ENCODE data around the gene SLC34A1. TPM values are rescaled to one million over a fixed set of nuclear protein-coding genes. Genes with fewer than 3 reads are reported as not detected.
A peak's percentile ranks its signal among the peaks of the same experiment; 100 is the strongest.
"Not testable (repeated sequence)": the region's sequence is repeated elsewhere in the genome, so short reads cannot be mapped to it uniquely, and the experiment has no call there.

Gene SLC34A1, protein sequence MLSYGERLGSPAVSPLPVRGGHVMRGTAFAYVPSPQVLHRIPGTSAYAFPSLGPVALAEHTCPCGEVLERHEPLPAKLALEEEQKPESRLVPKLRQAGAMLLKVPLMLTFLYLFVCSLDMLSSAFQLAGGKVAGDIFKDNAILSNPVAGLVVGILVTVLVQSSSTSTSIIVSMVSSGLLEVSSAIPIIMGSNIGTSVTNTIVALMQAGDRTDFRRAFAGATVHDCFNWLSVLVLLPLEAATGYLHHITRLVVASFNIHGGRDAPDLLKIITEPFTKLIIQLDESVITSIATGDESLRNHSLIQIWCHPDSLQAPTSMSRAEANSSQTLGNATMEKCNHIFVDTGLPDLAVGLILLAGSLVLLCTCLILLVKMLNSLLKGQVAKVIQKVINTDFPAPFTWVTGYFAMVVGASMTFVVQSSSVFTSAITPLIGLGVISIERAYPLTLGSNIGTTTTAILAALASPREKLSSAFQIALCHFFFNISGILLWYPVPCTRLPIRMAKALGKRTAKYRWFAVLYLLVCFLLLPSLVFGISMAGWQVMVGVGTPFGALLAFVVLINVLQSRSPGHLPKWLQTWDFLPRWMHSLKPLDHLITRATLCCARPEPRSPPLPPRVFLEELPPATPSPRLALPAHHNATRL
- not detected for polyA plus RNA-seq

DNA sequence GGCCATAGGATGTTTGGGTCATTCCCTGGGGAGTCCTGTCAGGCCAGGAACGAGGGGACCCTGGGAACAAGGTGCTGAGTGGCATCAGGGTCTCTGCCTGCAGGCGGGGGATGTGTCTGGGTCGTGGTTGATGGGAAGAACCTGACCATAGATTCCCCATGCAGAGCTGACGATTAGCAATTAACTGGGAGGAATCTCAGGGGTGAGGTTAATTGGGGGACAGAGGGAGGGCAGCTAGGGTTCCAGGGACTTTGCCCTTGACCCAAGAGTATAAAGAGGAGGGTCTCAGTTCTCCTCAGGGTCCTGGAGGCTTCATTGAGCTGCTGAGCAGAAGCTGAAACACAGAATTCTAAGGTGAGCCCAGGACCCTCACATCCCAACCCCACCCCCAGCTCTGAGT, at the start of gene SLC34A1:
TSS of gene SLC34A1 (plus strand) at position 301 of the 400 bp plus-strand sequence. CDS start 1,308 bp downstream, outside the sequence.
- no peaks in the 10 kb centered on the region for H3K36me3 Mint-ChIP-seq
- H3K27ac Mint-ChIP-seq, result peak within 1 kb of the TSS in 1 of 3 donors; percentile 63
- peaks cover 7% of the 10 kb centered on the region for H3K27me3 Mint-ChIP-seq

DNA sequence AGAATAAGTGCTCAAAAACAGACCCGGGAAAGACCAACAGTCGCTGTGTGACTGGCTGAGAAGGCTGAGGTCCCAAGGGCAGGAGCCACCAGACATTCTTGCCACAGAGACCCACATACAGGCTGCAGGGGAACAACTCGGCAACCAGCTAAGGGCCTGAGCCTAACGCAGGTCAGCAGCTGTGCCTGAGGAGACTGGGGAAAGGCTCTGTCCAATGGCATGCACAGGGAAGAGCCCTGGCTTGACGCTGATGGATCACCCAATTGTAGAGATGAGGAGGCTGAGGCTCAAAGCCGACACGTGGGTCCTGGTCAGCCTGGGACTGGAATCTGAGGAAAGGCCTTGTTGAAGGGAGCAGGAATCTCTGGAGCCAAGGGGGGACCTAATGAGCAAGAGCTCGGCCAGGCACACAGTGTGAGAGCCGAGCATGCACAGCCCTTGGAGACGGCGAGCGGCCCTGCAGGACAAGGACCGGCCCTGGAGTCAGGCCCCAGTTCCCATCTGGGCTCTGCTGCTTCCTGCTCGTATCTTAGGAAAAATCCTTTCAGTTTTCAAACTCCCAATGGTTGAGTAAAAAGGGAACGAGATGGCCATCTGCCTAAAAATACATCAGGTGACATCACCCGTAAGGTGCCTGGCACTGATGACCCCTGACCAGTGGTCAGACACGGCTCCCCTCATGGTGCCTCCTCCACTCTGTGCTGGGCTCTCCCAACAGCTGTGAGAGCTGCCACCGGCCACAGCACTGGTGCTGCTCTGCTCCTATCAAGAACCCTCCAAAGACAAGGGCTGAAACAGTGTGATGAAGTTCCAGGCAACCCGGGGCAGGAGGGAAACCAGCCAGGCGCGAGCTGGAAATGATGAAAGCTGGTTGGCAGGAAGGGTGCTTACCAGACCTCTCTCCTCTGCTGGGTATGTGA, 49.2 kb upstream of the SLC34A1 start:
- Mint-ChIP-seq H3K27ac (no peak overlapping the region), H3K27me3 (no peaks in the 10 kb centered on the region), H3K9me3 (no peaks in the 10 kb centered on the region), H3K4me3 (no peak overlapping the region), H3K36me3 (peaks cover 7% of the 10 kb centered on the region), H3K4me1 (peaks cover 2 to 12% (median 3%) of the 10 kb centered on the region in 3 donors)

More for the DNA sequence above, at the start of gene SLC34A1:
- Mint-ChIP-seq H3K9me3 (no peaks in the 10 kb centered on the region), H3K4me1 (peaks cover 8% of the 10 kb centered on the region in 3 donors), H3K4me3 (peak within 1 kb of the TSS in 1 of 4 donors; percentile 5)

DNA sequence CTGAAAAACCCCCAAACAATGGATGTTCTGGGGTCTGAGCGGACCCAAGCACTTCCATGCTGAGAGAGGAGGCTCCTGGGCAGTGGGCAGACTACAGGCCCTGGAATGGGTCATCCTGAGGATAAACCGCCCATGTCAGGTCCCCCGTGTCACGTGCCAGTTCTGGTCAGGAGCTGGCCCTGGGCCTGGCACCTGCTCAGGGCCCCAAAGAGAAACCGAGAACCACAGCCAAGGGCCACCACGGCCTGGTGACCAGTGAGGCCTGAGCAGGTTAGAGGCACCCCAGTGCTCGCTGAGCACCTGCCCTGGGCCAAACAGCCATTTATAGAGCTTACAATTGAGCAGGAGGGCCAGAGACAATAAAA, 48.6 kb upstream of the SLC34A1 start:
- Mint-ChIP-seq H3K36me3 (peaks cover 2% of the 10 kb centered on the region), H3K4me1 (peaks cover under 1 to 13% (median 3%) of the 10 kb centered on the region in 3 donors), H3K9me3 (no peaks in the 10 kb centered on the region), H3K4me3 (no peak overlapping the region), H3K27me3 (no peaks in the 10 kb centered on the region), H3K27ac (peak overlapping the region in 1 of 3 donors; percentile 50)

GRCh38 chr5:177336112-177336511, 48.1 kb upstream of the SLC34A1 start:
- Mint-ChIP-seq H3K27ac (peak overlapping the region in 1 of 3 donors; percentile 50), H3K27me3 (no peaks in the 10 kb centered on the region), H3K4me1 (peaks cover 0 to 13% (median 3%) of the 10 kb centered on the region in 3 donors), H3K4me3 (no peak overlapping the region), H3K36me3 (peaks cover 2% of the 10 kb centered on the region), H3K9me3 (no peaks in the 10 kb centered on the region)

DNA sequence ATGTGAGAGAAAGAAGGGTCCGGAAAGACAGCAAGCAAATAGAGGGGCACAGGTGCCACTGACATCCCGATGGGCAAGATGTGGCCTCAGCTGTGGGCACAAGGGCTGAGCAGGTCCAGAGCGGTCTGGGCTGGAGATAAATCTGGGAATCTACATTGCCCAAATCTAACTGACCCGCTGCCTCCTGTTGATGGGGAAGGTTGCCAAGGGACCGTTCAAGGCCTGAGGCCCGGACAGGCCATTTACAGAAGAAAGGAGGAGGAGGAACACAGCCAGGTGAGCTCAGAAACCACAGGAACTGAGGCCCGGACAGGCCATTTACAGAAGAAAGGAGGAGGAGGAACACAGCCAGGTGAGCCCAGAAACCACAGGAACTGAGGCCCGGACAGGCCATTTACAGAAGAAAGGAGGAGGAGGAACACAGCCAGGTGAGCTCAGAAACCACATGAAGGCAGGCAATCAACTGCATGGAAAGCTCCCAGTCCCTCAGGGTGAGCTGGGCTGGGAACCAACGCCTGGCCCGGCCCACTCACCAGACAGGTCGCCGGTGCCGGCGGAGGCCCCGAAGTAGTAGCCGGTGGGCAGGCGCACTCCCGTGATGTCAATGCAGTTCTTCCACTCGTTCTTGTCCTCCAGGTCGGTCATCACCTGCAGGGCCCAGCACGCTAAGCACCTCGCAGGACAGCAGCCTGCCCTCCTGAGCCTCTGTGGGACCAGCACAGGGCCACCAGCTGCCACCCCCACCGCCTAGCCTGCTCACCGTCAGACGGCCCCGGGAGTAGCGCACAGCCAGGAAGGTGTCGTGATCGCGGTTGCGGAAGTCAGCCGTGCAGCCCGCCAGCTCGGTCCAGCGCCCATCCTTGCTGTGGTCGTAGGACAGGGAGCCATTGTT, 47.4 kb upstream of the SLC34A1 start:
- H3K36me3 Mint-ChIP-seq, result peaks cover 3% of the 10 kb centered on the region
- H3K4me3 Mint-ChIP-seq, result no peak overlapping the region
- H3K27ac Mint-ChIP-seq, result peak overlapping the region in 1 of 3 donors; percentile 50
- H3K27me3 Mint-ChIP-seq, result no peaks in the 10 kb centered on the region
- no peaks in the 10 kb centered on the region for H3K9me3 Mint-ChIP-seq
- H3K4me1 Mint-ChIP-seq, result peaks cover 0 to 17% (median 3%) of the 10 kb centered on the region in 3 donors

GRCh38 chr5:177338251-177339106, 45.8 kb upstream of the SLC34A1 start:
- Mint-ChIP-seq H3K36me3 (peaks cover 3% of the 10 kb centered on the region), H3K9me3 (no peaks in the 10 kb centered on the region), H3K4me1 (peaks cover 1 to 20% (median 3%) of the 10 kb centered on the region in 3 donors), H3K27me3 (no peaks in the 10 kb centered on the region), H3K27ac (no peak overlapping the region), H3K4me3 (no peak overlapping the region)

DNA sequence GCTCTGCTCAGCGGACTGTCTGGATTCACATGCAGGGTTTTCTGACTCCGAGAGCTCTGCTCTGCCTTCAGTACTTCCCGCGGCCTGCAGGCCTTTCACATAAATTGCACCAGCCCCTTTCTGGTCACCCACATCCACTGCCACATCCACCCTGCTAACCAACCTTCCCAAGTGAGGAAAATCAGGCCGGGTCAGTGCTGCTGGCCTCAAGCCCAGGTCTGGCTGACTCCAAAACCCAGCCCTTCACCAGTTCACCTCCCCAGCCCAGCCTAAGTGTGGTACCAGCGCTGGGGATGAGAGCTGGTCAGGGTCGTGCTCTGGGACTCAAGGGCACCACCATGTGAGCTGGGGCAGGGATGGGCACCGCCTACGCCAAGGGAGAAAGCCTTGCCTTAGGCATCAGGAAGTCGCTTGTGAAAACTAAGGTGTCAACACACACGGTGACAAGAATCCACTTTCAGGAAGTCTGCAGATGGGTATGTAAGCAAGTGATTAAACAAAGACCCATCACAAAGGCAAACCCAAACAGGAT, 45.1 kb upstream of the SLC34A1 start:
- no peaks in the 10 kb centered on the region for H3K9me3 Mint-ChIP-seq
- H3K27me3 Mint-ChIP-seq, result no peaks in the 10 kb centered on the region
- H3K27ac Mint-ChIP-seq, result no peak overlapping the region
- peaks cover 3% of the 10 kb centered on the region for H3K36me3 Mint-ChIP-seq
- H3K4me3 Mint-ChIP-seq, result peak overlapping the region in 1 of 4 donors; percentile 60
- H3K4me1 Mint-ChIP-seq, result peaks cover 4 to 18% (median 6%) of the 10 kb centered on the region in 3 donors

DNA sequence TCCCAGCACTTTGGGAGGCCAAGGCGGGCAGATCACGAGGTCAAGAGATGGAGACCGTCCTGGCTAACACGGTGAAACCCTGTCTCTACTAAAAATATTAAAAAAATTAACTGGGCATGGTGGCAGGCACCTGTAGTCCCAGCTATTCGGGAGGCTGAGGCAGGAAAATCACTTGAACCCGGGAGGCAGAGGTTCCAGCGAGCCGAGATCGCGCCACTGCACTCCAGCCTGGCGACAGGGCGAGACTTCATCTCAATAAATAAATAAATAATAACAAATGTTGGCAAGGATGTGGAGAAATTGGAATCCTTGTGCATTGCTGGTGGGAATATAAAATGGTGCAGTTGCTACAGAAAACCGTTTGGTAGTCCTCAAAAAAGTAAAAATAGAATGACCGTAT, 41.2 kb upstream of the SLC34A1 start:
- H3K36me3 Mint-ChIP-seq, H3K27me3 Mint-ChIP-seq, H3K27ac Mint-ChIP-seq, H3K4me3 Mint-ChIP-seq, H3K9me3 Mint-ChIP-seq: not testable (repeated sequence)
- peaks cover 13 to 18% (median 14%) of the 10 kb centered on the region in 3 donors for H3K4me1 Mint-ChIP-seq

- H3K4me3 Mint-ChIP-seq, result no peak overlapping the region
- no peaks in the 10 kb centered on the region for H3K27me3 Mint-ChIP-seq
- peaks cover 2% of the 10 kb centered on the region for H3K36me3 Mint-ChIP-seq
- no peaks in the 10 kb centered on the region for H3K9me3 Mint-ChIP-seq
- no peak overlapping the region for H3K27ac Mint-ChIP-seq
- H3K4me1 Mint-ChIP-seq, result peaks cover 13 to 18% (median 14%) of the 10 kb centered on the region in 3 donors
Measured at GRCh38 chr5:177343777-177344176, 40.5 kb upstream of the SLC34A1 start.

DNA sequence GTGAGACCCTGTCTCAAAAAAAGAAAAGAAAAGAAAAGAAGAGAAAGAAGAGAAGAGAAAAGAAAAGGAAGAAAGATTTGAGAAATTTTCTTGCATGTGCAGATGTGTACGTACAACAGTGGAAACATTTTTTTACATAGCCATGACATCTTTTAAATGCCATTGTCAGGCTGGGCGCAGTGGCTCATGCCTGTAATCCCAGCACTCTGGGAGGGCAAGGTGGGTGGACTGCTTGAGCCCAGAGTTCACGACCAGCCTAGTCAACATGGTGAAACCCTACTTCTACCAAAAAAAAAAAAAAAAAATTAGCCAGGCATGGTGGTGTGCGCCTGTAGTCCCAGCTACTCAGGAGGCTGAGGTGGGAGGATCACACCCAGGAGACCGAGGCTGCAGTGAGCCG, 39.3 kb upstream of the SLC34A1 start:
- H3K4me1 Mint-ChIP-seq, result peaks cover 22 to 24% (median 22%) of the 10 kb centered on the region in 3 donors
- peaks cover 2% of the 10 kb centered on the region for H3K36me3 Mint-ChIP-seq
- no peak overlapping the region for H3K4me3 Mint-ChIP-seq
- no peaks in the 10 kb centered on the region for H3K27me3 Mint-ChIP-seq
- no peak overlapping the region for H3K27ac Mint-ChIP-seq
- H3K9me3 Mint-ChIP-seq, result no peaks in the 10 kb centered on the region

- no peaks in the 10 kb centered on the region for H3K36me3 Mint-ChIP-seq
- peak overlapping the region in 1 of 4 donors; percentile 46 for H3K4me3 Mint-ChIP-seq
- peaks cover 30 to 36% (median 33%) of the 10 kb centered on the region in 3 donors for H3K4me1 Mint-ChIP-seq
- no peaks in the 10 kb centered on the region for H3K9me3 Mint-ChIP-seq
- H3K27ac Mint-ChIP-seq, result no peak overlapping the region
- no peaks in the 10 kb centered on the region for H3K27me3 Mint-ChIP-seq
Measured at GRCh38 chr5:177346820-177347219, 37.4 kb upstream of the SLC34A1 start.

DNA sequence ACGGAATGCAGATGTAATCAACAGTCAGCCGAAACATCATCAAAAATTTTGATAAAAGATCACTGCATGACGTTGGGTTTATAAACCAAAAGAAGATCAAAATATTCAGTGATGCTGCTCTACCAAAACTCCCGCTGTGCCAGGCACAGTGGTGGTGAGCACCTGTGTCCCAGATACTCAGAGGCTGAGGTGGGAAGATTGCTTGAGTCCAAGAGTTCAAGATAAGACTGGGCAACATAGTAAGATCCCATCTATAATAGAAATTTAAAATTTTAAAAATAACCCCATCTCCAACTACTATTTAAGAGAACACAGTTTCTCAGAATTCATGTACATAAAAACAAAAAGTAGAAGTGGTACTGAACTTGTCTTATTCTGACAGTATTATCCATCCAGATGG, 36.5 kb upstream of the SLC34A1 start:
- H3K4me3 Mint-ChIP-seq, result peak overlapping the region in 2 of 4 donors; percentile 23 to 32
- H3K36me3 Mint-ChIP-seq, result no peaks in the 10 kb centered on the region
- H3K27me3 Mint-ChIP-seq, result no peaks in the 10 kb centered on the region
- peaks cover 32 to 37% (median 34%) of the 10 kb centered on the region in 3 donors for H3K4me1 Mint-ChIP-seq
- H3K9me3 Mint-ChIP-seq, result no peaks in the 10 kb centered on the region
- H3K27ac Mint-ChIP-seq, result no peak overlapping the region

DNA sequence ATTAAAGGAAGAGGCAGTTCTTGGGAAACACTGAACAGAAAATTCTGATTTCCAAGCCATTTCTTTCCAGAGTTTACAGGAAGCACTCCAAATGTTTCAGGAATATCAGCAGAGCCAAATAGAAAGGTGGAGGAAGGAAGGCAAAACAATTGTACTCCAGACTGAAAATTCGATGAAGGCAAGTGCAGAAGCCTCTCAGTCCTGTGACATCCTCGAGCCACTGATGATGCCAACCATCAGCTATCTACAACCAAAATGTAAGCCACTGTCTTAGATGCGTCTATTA, 34.9 kb upstream of the SLC34A1 start:
- peaks cover 29 to 39% (median 34%) of the 10 kb centered on the region in 3 donors for H3K4me1 Mint-ChIP-seq
- peak overlapping the region in 1 of 3 donors; percentile 99 for H3K27ac Mint-ChIP-seq

More for the DNA sequence above, 34.9 kb upstream of the SLC34A1 start:
- no peaks in the 10 kb centered on the region for H3K9me3 Mint-ChIP-seq
- no peaks in the 10 kb centered on the region for H3K27me3 Mint-ChIP-seq
- peaks cover under 1% of the 10 kb centered on the region for H3K36me3 Mint-ChIP-seq
- peak overlapping the region in 3 of 4 donors; percentile 67 to 99 (median 81) for H3K4me3 Mint-ChIP-seq
